HepG2 (cell line): ENCODE data around the gene CYTH2. TPM values are rescaled to one million over a fixed set of nuclear protein-coding genes. Genes with fewer than 3 reads are reported as not detected.

Source experiments
- EHMT2 ChIP-seq: fragments of 200-600 bp; sonication (generic); IDR thresholded peaks from 2 replicates; pipeline ENCODE4 v1.7.0; 2017; ENCODE audit warnings: antibody characterized with exemption, low read depth, low read length, borderline replicate concordance
- HIVEP1 ChIP-seq: sonication (generic); formaldehyde crosslinking; IDR thresholded peaks from 2 replicates; pipeline ENCODE4 v1.4.0; 2020; ENCODE audit warnings: mild to moderate bottlenecking, missing genetic modification reagents
- HMGXB4 ChIP-seq, 2 experiments: sonication (generic) in 1 of 2; formaldehyde crosslinking in 1 of 2; IDR thresholded peaks; 2 replicates each; pipeline versions ENCODE4 v1.4.0 to v1.6.1; 2018 to 2020; ENCODE audit warnings: missing genetic modification reagents in 2 of 2, borderline replicate concordance in 1 of 2, low read depth in 1 of 2, mild to moderate bottlenecking in 1 of 2, missing biosample characterization in 1 of 2
- JUNB ChIP-seq: sonication (generic); formaldehyde crosslinking; IDR thresholded peaks from 2 replicates; pipeline ENCODE4 v1.8.0; 2022; ENCODE audit warnings: missing genetic modification reagents, mild to moderate bottlenecking, borderline replicate concordance
- KLF13 ChIP-seq: sonication (generic); formaldehyde crosslinking; IDR thresholded peaks from 2 replicates; pipeline ENCODE4 v1.4.0; 2020; ENCODE audit warnings: mild to moderate bottlenecking, missing genetic modification reagents
- RCOR2 ChIP-seq: IDR thresholded peaks from 2 replicates; pipeline ENCODE4 v1.6.1; 2016; ENCODE audit warnings: missing biosample characterization, missing genetic modification reagents
- SKI ChIP-seq: fragments of 450-650 bp; IDR thresholded peaks from one replicate; pipeline ENCODE4 v1.6.1; 2018; ENCODE audit warnings: mild to moderate bottlenecking; ENCODE audit not compliant: partially characterized antibody
- TFAP4 ChIP-seq: sonication (generic); IDR thresholded peaks from 2 replicates; pipeline ENCODE4 v1.6.1; 2016; ENCODE audit warnings: low read depth, borderline replicate concordance
- ZBTB1 ChIP-seq: sonication (generic); formaldehyde crosslinking; IDR thresholded peaks from 2 replicates; pipeline ENCODE4 v1.4.0; 2020; ENCODE audit warnings: missing genetic modification reagents, borderline replicate concordance
- ZBTB37 ChIP-seq: sonication (generic); formaldehyde crosslinking; IDR thresholded peaks from 2 replicates; pipeline ENCODE4 v1.4.0; 2020; ENCODE audit warnings: mild to moderate bottlenecking, missing genetic modification reagents
- ZMYM4 ChIP-seq: sonication (generic); formaldehyde crosslinking; IDR thresholded peaks from 2 replicates; pipeline ENCODE4 v1.8.1; 2023; ENCODE audit warnings: mild to moderate bottlenecking, missing genetic modification reagents
- ZNF207 ChIP-seq: fragments of 450-650 bp; IDR thresholded peaks from 2 replicates; pipeline ENCODE4 v1.6.1; 2016; ENCODE audit warnings: antibody characterized with exemption, borderline replicate concordance
- ZNF3 ChIP-seq: IDR thresholded peaks from 2 replicates; pipeline ENCODE4 v1.7.0; 2017; ENCODE audit warnings: inconsistent platforms
- ZNF468 ChIP-seq: sonication (generic); formaldehyde crosslinking; IDR thresholded peaks from 2 replicates; pipeline ENCODE4 v1.8.0; 2022; ENCODE audit warnings: mild to moderate bottlenecking, moderate library complexity, missing genetic modification reagents
- ZNF496 ChIP-seq: sonication (generic); formaldehyde crosslinking; IDR thresholded peaks from 2 replicates; pipeline ENCODE4 v1.8.1; 2023; ENCODE audit warnings: mild to moderate bottlenecking, moderate library complexity, missing genetic modification reagents; ENCODE audit not compliant: insufficient replicate concordance
- ZNF552 ChIP-seq: sonication (generic); formaldehyde crosslinking; IDR thresholded peaks from 2 replicates; pipeline ENCODE4 v1.9.0; 2022; ENCODE audit warnings: missing genetic modification reagents, mild to moderate bottlenecking, borderline replicate concordance
- ZNF556 ChIP-seq: sonication (generic); formaldehyde crosslinking; IDR thresholded peaks from 2 replicates; pipeline ENCODE4 v1.4.0; 2020; ENCODE audit warnings: mild to moderate bottlenecking, missing genetic modification reagents, borderline replicate concordance
- ZNF775 ChIP-seq: sonication (generic); formaldehyde crosslinking; IDR thresholded peaks from 2 replicates; pipeline ENCODE4 v1.4.0; 2020; ENCODE audit warnings: missing genetic modification reagents, mild to moderate bottlenecking, moderate library complexity, borderline replicate concordance
- ZNF781 ChIP-seq: sonication (generic); formaldehyde crosslinking; IDR thresholded peaks from 2 replicates; pipeline ENCODE4 v1.5.1; 2020; ENCODE audit warnings: borderline replicate concordance, mild to moderate bottlenecking, missing genetic modification reagents; ENCODE audit errors: not compliant biosample characterization
- ZSCAN31 ChIP-seq: sonication (generic); formaldehyde crosslinking; IDR thresholded peaks from 2 replicates; pipeline ENCODE4 v1.5.0; 2020; ENCODE audit warnings: low read depth, mild to moderate bottlenecking, missing genetic modification reagents
- polyA plus RNA-seq, 8 experiments: library from polyadenylated mRNA; depleted of rRNA in 3 of 8; stranded (reverse) in 7 of 8; unstranded in 1 of 8; fragments of >200 nt; fragmentation: Illumina TruSeq in 4 of 8; extraction: Trizol in 4 of 8; gene quantifications; 2 replicates each; pipeline versions ENCODE4 v1.2.1 to v1.2.3, GENCODE V29; 2011 to 2016; ENCODE audit warnings: low read depth in 4 of 8, missing spikeins in 1 of 8, mixed read lengths in 1 of 8; ENCODE audit not compliant: insufficient read depth in 1 of 8
- total RNA-seq, 5 experiments: library from RNA; depleted of rRNA; stranded (reverse); fragments of >200 nt; fragmentation: Illumina TruSeq; extraction: Trizol; gene quantifications; 2 replicates each; pipeline ENCODE4 v1.2.3, GENCODE V29; 2016; ENCODE audit warnings: low read depth in 1 of 5
- TF ChIP-seq, protein P1 (sequence below): sonication (generic); formaldehyde crosslinking; IDR thresholded peaks from 2 replicates; pipeline ENCODE4 v1.4.0; 2020; ENCODE audit warnings: missing genetic modification reagents
- TF ChIP-seq, protein P2 (sequence below): sonication (generic); formaldehyde crosslinking; IDR thresholded peaks from 2 replicates; pipeline ENCODE4 v1.5.0; 2020; ENCODE audit warnings: missing genetic modification reagents
- TF ChIP-seq, protein P3 (sequence below): sonication (generic); formaldehyde crosslinking; IDR thresholded peaks from 2 replicates; pipeline ENCODE4 v1.5.0; 2020; ENCODE audit warnings: mild to moderate bottlenecking, missing genetic modification reagents, moderate library complexity

CYTH2 gene
- total and polyA plus RNA-seq, 2 of the 13 experiments (the other 11 are each of a cell fraction or from before 2014, with no cell fraction given), result 16.5 to 39.3 TPM

GRCh38 chr19:48445256-48445605, 23.9 kb upstream of the CYTH2 start (continued):
- TF ChIP-seq HMGXB4 (CRISPR knock-in tag; IDR thresholded peaks at IDR 0.05; ENCODE audit: borderline replicate concordance in 1 of 2, low read depth in 1 of 2), result peak; percentile 12 to 55; a peak in 2 of 4 replicates
- TF ChIP-seq, protein P1, sequence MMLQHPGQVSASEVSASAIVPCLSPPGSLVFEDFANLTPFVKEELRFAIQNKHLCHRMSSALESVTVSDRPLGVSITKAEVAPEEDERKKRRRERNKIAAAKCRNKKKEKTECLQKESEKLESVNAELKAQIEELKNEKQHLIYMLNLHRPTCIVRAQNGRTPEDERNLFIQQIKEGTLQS (CRISPR knock-in tag), result no peak
- TF ChIP-seq ZNF496 (CRISPR knock-in tag), result no peak
- TF ChIP-seq ZNF468 (CRISPR knock-in tag), result no peak
- TF ChIP-seq EHMT2, result no peak
- TF ChIP-seq, protein P2, sequence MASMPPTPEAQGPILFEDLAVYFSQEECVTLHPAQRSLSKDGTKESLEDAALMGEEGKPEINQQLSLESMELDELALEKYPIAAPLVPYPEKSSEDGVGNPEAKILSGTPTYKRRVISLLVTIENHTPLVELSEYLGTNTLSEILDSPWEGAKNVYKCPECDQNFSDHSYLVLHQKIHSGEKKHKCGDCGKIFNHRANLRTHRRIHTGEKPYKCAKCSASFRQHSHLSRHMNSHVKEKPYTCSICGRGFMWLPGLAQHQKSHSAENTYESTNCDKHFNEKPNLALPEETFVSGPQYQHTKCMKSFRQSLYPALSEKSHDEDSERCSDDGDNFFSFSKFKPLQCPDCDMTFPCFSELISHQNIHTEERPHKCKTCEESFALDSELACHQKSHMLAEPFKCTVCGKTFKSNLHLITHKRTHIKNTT (CRISPR knock-in tag), result no peak
- no peak for TF ChIP-seq ZNF552
- peak; percentile 44; the same call in 1 of the 2 replicates for TF ChIP-seq ZNF3 (CRISPR knock-in tag)
- no peak for TF ChIP-seq SKI
- no peak for TF ChIP-seq TFAP4
- TF ChIP-seq ZBTB37, result no peak; the same call in 1 of the 2 replicates
- no peak for TF ChIP-seq HIVEP1 (CRISPR knock-in tag)
- TF ChIP-seq ZMYM4 (CRISPR knock-in tag), result no peak
- TF ChIP-seq ZNF781 (CRISPR knock-in tag), result no peak
- no peak for TF ChIP-seq ZNF556
- TF ChIP-seq ZNF775 (CRISPR knock-in tag), result 0 out of 2 replicates have a peak, but pooled peaks have one; percentile 41
- no peak for TF ChIP-seq ZNF207
- TF ChIP-seq RCOR2 (CRISPR knock-in tag), result no peak
- TF ChIP-seq ZSCAN31 (CRISPR knock-in tag), result no peak
- no peak for TF ChIP-seq KLF13
- no peak for TF ChIP-seq ZBTB1
- TF ChIP-seq, protein P3, sequence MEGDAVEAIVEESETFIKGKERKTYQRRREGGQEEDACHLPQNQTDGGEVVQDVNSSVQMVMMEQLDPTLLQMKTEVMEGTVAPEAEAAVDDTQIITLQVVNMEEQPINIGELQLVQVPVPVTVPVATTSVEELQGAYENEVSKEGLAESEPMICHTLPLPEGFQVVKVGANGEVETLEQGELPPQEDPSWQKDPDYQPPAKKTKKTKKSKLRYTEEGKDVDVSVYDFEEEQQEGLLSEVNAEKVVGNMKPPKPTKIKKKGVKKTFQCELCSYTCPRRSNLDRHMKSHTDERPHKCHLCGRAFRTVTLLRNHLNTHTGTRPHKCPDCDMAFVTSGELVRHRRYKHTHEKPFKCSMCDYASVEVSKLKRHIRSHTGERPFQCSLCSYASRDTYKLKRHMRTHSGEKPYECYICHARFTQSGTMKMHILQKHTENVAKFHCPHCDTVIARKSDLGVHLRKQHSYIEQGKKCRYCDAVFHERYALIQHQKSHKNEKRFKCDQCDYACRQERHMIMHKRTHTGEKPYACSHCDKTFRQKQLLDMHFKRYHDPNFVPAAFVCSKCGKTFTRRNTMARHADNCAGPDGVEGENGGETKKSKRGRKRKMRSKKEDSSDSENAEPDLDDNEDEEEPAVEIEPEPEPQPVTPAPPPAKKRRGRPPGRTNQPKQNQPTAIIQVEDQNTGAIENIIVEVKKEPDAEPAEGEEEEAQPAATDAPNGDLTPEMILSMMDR (CRISPR knock-in tag), result peak; percentile 53
- no peak for TF ChIP-seq JUNB (CRISPR knock-in tag)
